H9 (cell line): ENCODE measurements around the gene TOMT. TPM values are rescaled to one million over a fixed set of nuclear protein-coding genes. Genes with fewer than 3 reads are reported as not detected.

Experiments
- DNase-seq: peaks from one replicate; pipeline ENCODE4 v3.0.0-alpha.2; 2017
- H2AFZ ChIP-seq: one replicate; pipeline ENCODE4 v1.6.1; 2013; ENCODE audit warnings: mild to moderate bottlenecking, low read length, control low read depth, moderate library complexity
- H2AK5ac ChIP-seq: 2 replicates; pipeline ENCODE4 v1.6.1; 2013; ENCODE audit warnings: low read length, control low read depth, mixed read lengths; ENCODE audit not compliant: insufficient read length
- H2BK120ac ChIP-seq: one replicate; pipeline ENCODE4 v1.6.1; 2013; ENCODE audit warnings: low read depth, mild to moderate bottlenecking, low read length, control low read depth, inconsistent platforms; ENCODE audit not compliant: poor library complexity, severe bottlenecking
- H2BK12ac ChIP-seq: 2 replicates; pipeline ENCODE4 v1.6.1; 2013; ENCODE audit warnings: low read length, control low read depth, mixed read lengths, low read depth; ENCODE audit not compliant: insufficient read length
- H2BK15ac ChIP-seq: 2 replicates; pipeline ENCODE4 v1.6.1; 2013; ENCODE audit warnings: low read depth, low read length, control low read depth
- H2BK20ac ChIP-seq: one replicate; pipeline ENCODE4 v1.6.1; 2013; ENCODE audit warnings: low read depth, mild to moderate bottlenecking, low read length, control low read depth, inconsistent platforms; ENCODE audit not compliant: poor library complexity, severe bottlenecking
- H2BK5ac ChIP-seq: 2 replicates; pipeline ENCODE4 v1.6.1; 2013; ENCODE audit warnings: low read length, control low read depth, mixed read lengths; ENCODE audit not compliant: insufficient read length
- H3K14ac ChIP-seq: 2 replicates; pipeline ENCODE4 v1.6.1; 2013; ENCODE audit warnings: low read length, control low read depth; ENCODE audit not compliant: insufficient read depth
- H3K18ac ChIP-seq: 2 replicates; pipeline ENCODE4 v1.6.1; 2013; ENCODE audit warnings: low read depth, mild to moderate bottlenecking, mixed read lengths, low read length, control low read depth; ENCODE audit not compliant: insufficient read length
- H3K23ac ChIP-seq: 2 replicates; pipeline ENCODE4 v1.6.1; 2013; ENCODE audit warnings: low read length, control low read depth, mixed read lengths, low read depth; ENCODE audit not compliant: insufficient read length
- H3K23me2 ChIP-seq: 2 replicates; pipeline ENCODE4 v1.6.1; 2013; ENCODE audit warnings: low read depth, mild to moderate bottlenecking, mixed read lengths, low read length, control low read depth; ENCODE audit not compliant: insufficient read length, poor library complexity, severe bottlenecking
- H3K27ac ChIP-seq: 2 replicates; pipeline ENCODE4 v1.5.1; 2013; ENCODE audit warnings: low read length, control low read depth, mixed read lengths, low read depth; ENCODE audit not compliant: insufficient read length
- H3K27me3 ChIP-seq: 2 replicates; pipeline ENCODE4 v1.6.1; 2013; ENCODE audit warnings: low read length, control low read depth, inconsistent platforms; ENCODE audit not compliant: insufficient read depth
- H3K4ac ChIP-seq: 2 replicates; pipeline ENCODE4 v1.6.1; 2013; ENCODE audit warnings: low read depth, mild to moderate bottlenecking, control low read depth, inconsistent platforms, low read length, moderate library complexity
- H3K4me1 ChIP-seq: 2 replicates; pipeline ENCODE4 v1.6.1; 2013; ENCODE audit warnings: low read length, control low read depth, inconsistent platforms; ENCODE audit not compliant: insufficient read depth
- H3K4me2 ChIP-seq: 2 replicates; pipeline ENCODE4 v1.6.1; 2013; ENCODE audit warnings: low read length, control low read depth, mixed read lengths; ENCODE audit not compliant: insufficient read length, insufficient read depth
- H3K56ac ChIP-seq: 2 replicates; pipeline ENCODE4 v1.6.1; 2013; ENCODE audit warnings: low read depth, mild to moderate bottlenecking, mixed read lengths, low read length, control low read depth; ENCODE audit not compliant: insufficient read length
- H3K79me1 ChIP-seq: 2 replicates; pipeline ENCODE4 v1.6.1; 2013; ENCODE audit warnings: low read depth, mild to moderate bottlenecking, moderate library complexity, low read length, control low read depth, inconsistent platforms; ENCODE audit not compliant: insufficient read depth, poor library complexity, severe bottlenecking
- H3K79me2 ChIP-seq: 2 replicates; pipeline ENCODE4 v1.6.1; 2013; ENCODE audit warnings: low read length, control low read depth, inconsistent platforms; ENCODE audit not compliant: insufficient read depth
- H3K9ac ChIP-seq: 2 replicates; pipeline ENCODE4 v1.6.1; 2013; ENCODE audit warnings: low read length, control low read depth, mixed read lengths; ENCODE audit not compliant: insufficient read length; ENCODE audit errors: extremely low read depth
- H3K9me3 ChIP-seq: one replicate; pipeline ENCODE4 v1.6.1; 2013; ENCODE audit warnings: low read depth, low read length, inconsistent platforms; ENCODE audit not compliant: control insufficient read depth
- H3T11ph ChIP-seq: one replicate; pipeline ENCODE4 v1.6.1; 2013; ENCODE audit warnings: mild to moderate bottlenecking, low read length, control low read depth, inconsistent platforms
- H4K20me1 ChIP-seq: one replicate; pipeline ENCODE4 v1.6.1; 2013; ENCODE audit not compliant: control insufficient read depth, insufficient read length, insufficient read depth
- H4K5ac ChIP-seq: 2 replicates; pipeline ENCODE4 v1.6.1; 2013; ENCODE audit warnings: low read depth, mild to moderate bottlenecking, mixed read lengths, low read length, control low read depth; ENCODE audit not compliant: insufficient read length
- H4K8ac ChIP-seq: replicated peaks from 2 replicates; pipeline ENCODE4 v1.6.1; 2013; ENCODE audit warnings: low read length, control low read depth, mixed read lengths, low read depth; ENCODE audit not compliant: insufficient read length
- H4K91ac ChIP-seq: 2 replicates; pipeline ENCODE4 v1.6.1; 2013; ENCODE audit warnings: low read depth, mild to moderate bottlenecking, moderate library complexity, mixed read lengths, low read length, control low read depth; ENCODE audit not compliant: insufficient read length
- H3K27ac Mint-ChIP-seq, 3 experiments: 2 replicates in 2 of 3; 3 replicates in 1 of 3; pipeline ENCODE4 v1.8.0; 2020 to 2021; ENCODE audit warnings: mixed read lengths in 3 of 3, mild to moderate bottlenecking in 1 of 3, moderate library complexity in 1 of 3
- H3K27me3 Mint-ChIP-seq: 2 replicates; pipeline ENCODE4 v1.8.0; 2021; ENCODE audit warnings: low read depth, mild to moderate bottlenecking, moderate library complexity, mixed read lengths
- H3K36me3 Mint-ChIP-seq, 3 experiments: 2 replicates in 2 of 3; 3 replicates in 1 of 3; pipeline ENCODE4 v1.8.0; 2020 to 2021; ENCODE audit warnings: low read depth in 3 of 3, mixed read lengths in 3 of 3; ENCODE audit not compliant: insufficient read depth in 1 of 3
- H3K4me1 Mint-ChIP-seq, 2 experiments: 2 replicates each; pipeline ENCODE4 v1.8.0; 2020; ENCODE audit warnings: mixed read lengths in 2 of 2
- H3K4me3 Mint-ChIP-seq, 2 experiments: 2 replicates in 1 of 2; 3 replicates in 1 of 2; pipeline ENCODE4 v1.8.0; 2020 to 2021; ENCODE audit warnings: mild to moderate bottlenecking in 2 of 2, mixed read lengths in 2 of 2, moderate library complexity in 1 of 2
- H3K9me3 Mint-ChIP-seq, 2 experiments: 2 replicates in 1 of 2; 3 replicates in 1 of 2; pipeline ENCODE4 v1.8.0; 2020; ENCODE audit warnings: mild to moderate bottlenecking in 2 of 2, mixed read lengths in 2 of 2, moderate library complexity in 1 of 2
- WGBS: extraction: QIAGEN DNeasy Blood & Tissue Kit; methylation state at CpG from one replicate; pipeline ENCODE4 v1.1.7; 2013; ENCODE audit warnings: missing lambda C conversion rate, low lambda C conversion rate, mixed read lengths; ENCODE audit not compliant: insufficient read length; ENCODE audit errors: extremely low coverage; 5-methylcytosine and 5-hydroxymethylcytosine counted together
- total RNA-seq: library from RNA; stranded (reverse); gene quantifications from 2 replicates; pipeline ENCODE4 v1.2.1, GENCODE V29; 2021
- TF ChIP-seq, protein P1 (sequence below): fragments of 200-600 bp; sonication (generic); conservative IDR thresholded peaks from 3 replicates; pipeline ENCODE4 v1.8.0; 2021; ENCODE audit warnings: antibody characterized with exemption, mild to moderate bottlenecking

Gene TOMT
- total RNA-seq, 1 experiment from 2014 or later, result not detected

DNA sequence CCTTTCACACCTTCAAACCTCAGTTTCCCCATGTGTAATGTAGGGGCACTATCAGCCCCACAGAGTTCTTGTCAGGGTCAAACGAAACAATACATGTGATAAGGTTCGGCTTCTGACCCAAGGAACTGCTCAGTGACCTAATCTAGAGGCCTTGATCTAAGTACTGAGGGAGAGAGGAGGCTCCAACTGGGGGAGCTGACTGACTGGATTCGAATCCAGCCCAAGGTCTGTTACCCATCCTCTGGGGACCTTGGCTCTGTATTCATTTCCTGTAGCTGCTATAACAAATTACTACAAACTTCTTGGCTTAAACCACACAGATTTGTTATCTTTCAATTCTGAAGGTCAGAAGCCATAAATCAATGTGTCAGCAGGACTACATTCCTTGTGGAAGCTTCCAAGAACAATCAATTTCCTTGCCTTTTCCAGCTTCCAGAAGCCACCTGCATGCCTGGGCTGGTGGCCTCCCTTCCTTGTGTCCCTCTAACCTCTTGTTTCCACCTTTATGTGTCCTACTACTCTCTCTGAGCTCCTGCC lies 17.5 kb downstream of the TOMT start:
- no peaks in the 10 kb centered on the region for H3K4me1 Mint-ChIP-seq
- no peaks in the 10 kb centered on the region for H3K4me1 ChIP-seq
- no peak overlapping the region for H4K8ac ChIP-seq
- peaks cover 40% of the 10 kb centered on the region for H3K27me3 Mint-ChIP-seq
- H2AFZ ChIP-seq, result no peak overlapping the region
- no peak overlapping the region for H2AK5ac ChIP-seq
- no peak overlapping the region for H3K14ac ChIP-seq
- H3K9me3 ChIP-seq, result peaks cover 1% of the 10 kb centered on the region
- H3K79me1 ChIP-seq, result no peaks in the 10 kb centered on the region
- H3K4me2 ChIP-seq, result no peak overlapping the region
- no peaks in the 10 kb centered on the region for H3K79me2 ChIP-seq
- no CpG with 5 or more reads among the region's 3 CpGs for WGBS
- no peak overlapping the region for H3K18ac ChIP-seq
- H3K23me2 ChIP-seq, result no peaks in the 10 kb centered on the region
- peaks cover 11 to 35% of the 10 kb centered on the region in 2 experiments; a peak in 4 of 5 replicates for H3K9me3 Mint-ChIP-seq
- H2BK12ac ChIP-seq, result no peak overlapping the region
- no peak overlapping the region for H2BK15ac ChIP-seq
- H3K27me3 ChIP-seq, result no peaks in the 10 kb centered on the region
- no peak overlapping the region for H4K91ac ChIP-seq
- H3T11ph ChIP-seq, result no peak overlapping the region
- no peak overlapping the region for H2BK120ac ChIP-seq
- H4K20me1 ChIP-seq, result no peaks in the 10 kb centered on the region
- H3K27ac ChIP-seq, result no peak overlapping the region
- no peak overlapping the region for H4K5ac ChIP-seq
- H2BK20ac ChIP-seq, result no peak overlapping the region
- peaks cover 0 to 6% (median 0%) of the 10 kb centered on the region in 3 experiments; a peak in 2 of 7 replicates for H3K36me3 Mint-ChIP-seq
- H3K23ac ChIP-seq, result no peak overlapping the region
- no peak overlapping the region for H3K56ac ChIP-seq
- TF ChIP-seq, protein P1, sequence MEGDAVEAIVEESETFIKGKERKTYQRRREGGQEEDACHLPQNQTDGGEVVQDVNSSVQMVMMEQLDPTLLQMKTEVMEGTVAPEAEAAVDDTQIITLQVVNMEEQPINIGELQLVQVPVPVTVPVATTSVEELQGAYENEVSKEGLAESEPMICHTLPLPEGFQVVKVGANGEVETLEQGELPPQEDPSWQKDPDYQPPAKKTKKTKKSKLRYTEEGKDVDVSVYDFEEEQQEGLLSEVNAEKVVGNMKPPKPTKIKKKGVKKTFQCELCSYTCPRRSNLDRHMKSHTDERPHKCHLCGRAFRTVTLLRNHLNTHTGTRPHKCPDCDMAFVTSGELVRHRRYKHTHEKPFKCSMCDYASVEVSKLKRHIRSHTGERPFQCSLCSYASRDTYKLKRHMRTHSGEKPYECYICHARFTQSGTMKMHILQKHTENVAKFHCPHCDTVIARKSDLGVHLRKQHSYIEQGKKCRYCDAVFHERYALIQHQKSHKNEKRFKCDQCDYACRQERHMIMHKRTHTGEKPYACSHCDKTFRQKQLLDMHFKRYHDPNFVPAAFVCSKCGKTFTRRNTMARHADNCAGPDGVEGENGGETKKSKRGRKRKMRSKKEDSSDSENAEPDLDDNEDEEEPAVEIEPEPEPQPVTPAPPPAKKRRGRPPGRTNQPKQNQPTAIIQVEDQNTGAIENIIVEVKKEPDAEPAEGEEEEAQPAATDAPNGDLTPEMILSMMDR, result no peak
- no peak overlapping the region for H3K9ac ChIP-seq
- no peak overlapping the region for H2BK5ac ChIP-seq
- no peak overlapping the region for H3K27ac Mint-ChIP-seq
- DNase-seq, result no peak
- no peak overlapping the region for H3K4ac ChIP-seq
- H3K4me3 Mint-ChIP-seq, result no peak overlapping the region
